SK-N-SH (cell line): ENCODE data around the gene VPS35. TPM values are rescaled to one million over a fixed set of nuclear protein-coding genes. Genes with fewer than 3 reads are reported as not detected.

ENCODE experiments used
- CTCF ChIA-PET: fragments of 300-600, 350-600 bp; formaldehyde crosslinking; extraction: SDS; loops from one replicate; lab custom pipeline; 2021; lab: Yijun Ruan, JAX
- POLR2A ChIA-PET: fragments of 350-600 bp; sonication (Branson Sonifier 250); formaldehyde crosslinking; extraction: SDS; loops from one replicate; lab custom pipeline; 2020; ENCODE audit warnings: antibody characterized with exemption, inconsistent platforms; lab: Yijun Ruan, JAX
- DNase-seq: peaks from one replicate; pipeline ENCODE4 v3.0.0; 2012
- H2AFZ ChIP-seq: fragments of 200-600 bp; sonication (generic); 2 replicates; pipeline ENCODE4 v1.8.1; 2016; ENCODE audit warnings: antibody characterized with exemption, mild to moderate bottlenecking, low read depth
- H3F3A ChIP-seq: fragments of 200-600 bp; sonication (generic); replicated peaks from 2 replicates; pipeline ENCODE3; 2016; ENCODE audit warnings: antibody characterized with exemption, mild to moderate bottlenecking; ENCODE audit not compliant: insufficient read depth
- H3K27ac ChIP-seq, 2 experiments: fragments of 200-500 bp in 1 of 2; fragments of 200-600 bp in 1 of 2; sonication (Bioruptor generic) in 1 of 2; sonication (generic), shearing (Covaris generic) in 1 of 2; 2 replicates each; pipeline versions ENCODE4 v1.5.1 to v1.6.1; 2014 to 2016; ENCODE audit warnings: low read depth in 2 of 2, inconsistent platforms in 1 of 2, low read length in 1 of 2, mild to moderate bottlenecking in 1 of 2, mixed read lengths in 1 of 2
- H3K27me3 ChIP-seq: fragments of 200-600 bp; sonication (generic), shearing (Covaris generic); 2 replicates; pipeline ENCODE4 v1.6.1; 2016; ENCODE audit warnings: mixed run types; ENCODE audit not compliant: insufficient read depth
- H3K36me3 ChIP-seq, 2 experiments: fragments of 200-500 bp in 1 of 2; fragments of 200-600 bp in 1 of 2; sonication (Bioruptor generic) in 1 of 2; sonication (generic) in 1 of 2; replicated peaks in 1 of 2; 2 replicates each; pipeline versions ENCODE3 to v1.5.1; 2014 to 2016; ENCODE audit warnings: low read length in 1 of 2, mild to moderate bottlenecking in 1 of 2; ENCODE audit not compliant: insufficient read depth in 2 of 2, control insufficient read depth in 1 of 2
- H3K4me1 ChIP-seq, 2 experiments: fragments of 200-500 bp in 1 of 2; fragments of 200-600 bp in 1 of 2; sonication (Bioruptor generic) in 1 of 2; sonication (generic), shearing (Covaris generic) in 1 of 2; 2 replicates each; pipeline versions ENCODE4 v1.5.1 to v1.6.1; 2014 to 2016; ENCODE audit warnings: low read depth in 1 of 2, low read length in 1 of 2, mixed run types in 1 of 2; ENCODE audit not compliant: insufficient read depth in 2 of 2, control insufficient read depth in 1 of 2
- H3K4me2 ChIP-seq: fragments of 200-600 bp; sonication (generic), shearing (Covaris generic); 2 replicates; pipeline ENCODE4 v1.6.1; 2017; ENCODE audit warnings: mixed run types
- H3K4me3 ChIP-seq, 2 experiments: fragments of 200-500 bp in 1 of 2; fragments of 200-600 bp in 1 of 2; sonication (Bioruptor generic) in 1 of 2; sonication (generic), shearing (Covaris generic) in 1 of 2; 2 replicates each; pipeline versions ENCODE4 v1.5.1 to v1.8.1; 2014 to 2016; ENCODE audit warnings: low read depth in 2 of 2, inconsistent platforms in 1 of 2, low read length in 1 of 2, mild to moderate bottlenecking in 1 of 2, mixed read lengths in 1 of 2, moderate library complexity in 1 of 2
- H3K79me2 ChIP-seq: fragments of 200-600 bp; sonication (generic); 2 replicates; pipeline ENCODE4 v1.8.1; 2017; ENCODE audit warnings: mild to moderate bottlenecking; ENCODE audit not compliant: insufficient read depth
- H3K9ac ChIP-seq: fragments of 200-600 bp; sonication (generic); 2 replicates; pipeline ENCODE4 v1.6.1; 2017; ENCODE audit warnings: mixed run types
- H3K9me2 ChIP-seq: fragments of 200-600 bp; sonication (generic); 2 replicates; pipeline ENCODE4 v1.6.1; 2017; ENCODE audit warnings: mixed run types
- H3K9me3 ChIP-seq: fragments of 200-600 bp; sonication (generic); 2 replicates; pipeline ENCODE4 v1.6.1; 2017; ENCODE audit warnings: mixed run types, mild to moderate bottlenecking, moderate library complexity
- H4K20me1 ChIP-seq: fragments of 200-600 bp; sonication (generic); 2 replicates; pipeline ENCODE4 v1.6.1; 2017; ENCODE audit warnings: mild to moderate bottlenecking, mixed run types; ENCODE audit not compliant: insufficient read depth
- FOXM1 ChIP-seq: IDR thresholded peaks from 2 replicates; pipeline ENCODE4 v1.4.0; 2012; ENCODE audit warnings: low read depth, mild to moderate bottlenecking
- MXI1 ChIP-seq: IDR thresholded peaks from 2 replicates; pipeline ENCODE4 v1.6.1; 2012; ENCODE audit warnings: mild to moderate bottlenecking, low read depth, low read length, improper control_type of control experiment
- NFIC ChIP-seq: IDR thresholded peaks from 2 replicates; pipeline ENCODE4 v1.4.0; 2012; ENCODE audit warnings: borderline replicate concordance
- NRF1 ChIP-seq: IDR thresholded peaks from 2 replicates; pipeline ENCODE4 v1.6.1; 2012; ENCODE audit warnings: low read depth, mild to moderate bottlenecking, low read length
- SIN3A ChIP-seq: IDR thresholded peaks from 2 replicates; pipeline ENCODE4 v1.6.1; 2012; ENCODE audit warnings: low read depth, mild to moderate bottlenecking, low read length, moderate library complexity, borderline replicate concordance
- ZBTB33 ChIP-seq: IDR thresholded peaks from 2 replicates; pipeline ENCODE4 v1.4.0; 2012; ENCODE audit warnings: low read depth, borderline replicate concordance
- WGBS: methylation state at CpG from one replicate; pipeline ENCODE4 v1.1.6; 2017; ENCODE audit warnings: low lambda C conversion rate; 5-methylcytosine and 5-hydroxymethylcytosine counted together
- polyA plus RNA-seq, 3 experiments: library from polyadenylated mRNA; depleted of rRNA; stranded (reverse); fragments of >200 nt; gene quantifications; 2 replicates each; pipeline ENCODE4 v1.2.3, GENCODE V29; 2012
- TF ChIP-seq, protein P1 (sequence below): fragments of 150-350 bp; IDR thresholded peaks from 2 replicates; pipeline ENCODE4 v1.6.1; 2016; ENCODE audit warnings: mild to moderate bottlenecking, low read depth, low read length
- TF ChIP-seq, protein P2 (sequence below): IDR thresholded peaks from 2 replicates; pipeline ENCODE4 v1.4.0; 2012; ENCODE audit warnings: low read depth

VPS35 gene
- polyA plus RNA-seq, 1 of the 3 experiments (the other 2 are of a cell fraction) = 17.5 TPM

GRCh38 chr16:46690281-46691178 lies 1.6 kb upstream of the VPS35 start:
- Histone ChIP-seq H3K9me3 (no peaks in the 10 kb centered on the region), H3K9ac (peak overlapping the region; percentile 90), H3K36me3 (peaks cover 14 to 16% of the 10 kb centered on the region in 2 experiments), H4K20me1 (peaks cover 42% of the 10 kb centered on the region), H3K4me3 (peak overlapping the region; percentile 69 to 83), H3F3A (peaks cover 13% of the 10 kb centered on the region), H2AFZ (peak overlapping the region; percentile 74), H3K27ac (peak overlapping the region; percentile 80 to 93), H3K9me2 (no peaks in the 10 kb centered on the region), H3K79me2 (peaks cover 71% of the 10 kb centered on the region), H3K4me2 (peak overlapping the region; percentile 96), H3K27me3 (no peaks in the 10 kb centered on the region), H3K4me1 (peaks cover 18% of the 10 kb centered on the region in 2 experiments)
- ChIA-PET CTCF (interaction anchor here (0.6 to 3.0 kb wide), 19 partner anchors 10 to 135 kb away, joined by 3 to 18 read pairs (median 4); no protein-coding TSS in a partner anchor), POLR2A (interaction anchor here (1.0 to 2.4 kb wide), 2 partner anchors 67 to 110 kb away, joined by 3 to 7 read pairs; no protein-coding TSS in a partner anchor)
- DNase-seq = no peak
- 3% methylated on average over 19 of the region's 21 CpGs for WGBS
- no peak for TF ChIP-seq NFIC
- TF ChIP-seq, protein P1, sequence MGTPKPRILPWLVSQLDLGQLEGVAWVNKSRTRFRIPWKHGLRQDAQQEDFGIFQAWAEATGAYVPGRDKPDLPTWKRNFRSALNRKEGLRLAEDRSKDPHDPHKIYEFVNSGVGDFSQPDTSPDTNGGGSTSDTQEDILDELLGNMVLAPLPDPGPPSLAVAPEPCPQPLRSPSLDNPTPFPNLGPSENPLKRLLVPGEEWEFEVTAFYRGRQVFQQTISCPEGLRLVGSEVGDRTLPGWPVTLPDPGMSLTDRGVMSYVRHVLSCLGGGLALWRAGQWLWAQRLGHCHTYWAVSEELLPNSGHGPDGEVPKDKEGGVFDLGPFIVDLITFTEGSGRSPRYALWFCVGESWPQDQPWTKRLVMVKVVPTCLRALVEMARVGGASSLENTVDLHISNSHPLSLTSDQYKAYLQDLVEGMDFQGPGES = no peak
- TF ChIP-seq, protein P2, sequence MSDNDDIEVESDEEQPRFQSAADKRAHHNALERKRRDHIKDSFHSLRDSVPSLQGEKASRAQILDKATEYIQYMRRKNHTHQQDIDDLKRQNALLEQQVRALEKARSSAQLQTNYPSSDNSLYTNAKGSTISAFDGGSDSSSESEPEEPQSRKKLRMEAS = peak; percentile 16; the same call in 1 of the 2 replicates
- TF ChIP-seq ZBTB33 = no peak
- TF ChIP-seq NRF1 = no peak
- TF ChIP-seq SIN3A = no peak
- TF ChIP-seq MXI1 = peak; percentile 32
- no peak for TF ChIP-seq FOXM1
